HEK293 (cell line): ENCODE results near the gene CRYBG2.

Experiments used
- CTCF ChIP-seq: fragments of 450-650 bp; formaldehyde crosslinking; IDR thresholded peaks from 2 replicates; pipeline ENCODE4 v1.5.1; 2016; ENCODE audit warnings: missing biosample characterization, missing genetic modification characterization
- ELK4 ChIP-seq: IDR thresholded peaks from 2 replicates; pipeline ENCODE4 v1.6.1; 2011; ENCODE audit warnings: mild to moderate bottlenecking, low read depth, low read length, borderline replicate concordance
- YY1 ChIP-seq: fragments of 450-650 bp; formaldehyde crosslinking; IDR thresholded peaks from 2 replicates; pipeline ENCODE4 v1.5.1; 2018; ENCODE audit warnings: missing biosample characterization, missing genetic modification characterization
- ZNF174 ChIP-seq: fragments of 450-650 bp; formaldehyde crosslinking; IDR thresholded peaks from 2 replicates; pipeline ENCODE4 v1.5.0; 2017; ENCODE audit warnings: missing biosample characterization, mild to moderate bottlenecking, missing genetic modification characterization
- ZNF350 ChIP-seq: fragments of 450-650 bp; formaldehyde crosslinking; IDR thresholded peaks from 2 replicates; pipeline ENCODE4 v1.5.0; 2017; ENCODE audit warnings: missing biosample characterization, mild to moderate bottlenecking, missing genetic modification characterization

GRCh38 chr1:26337625-26338024 lies 16.3 kb downstream of the CRYBG2 start:
- no peak for TF ChIP-seq ELK4
- TF ChIP-seq ZNF174 (tag by site-specific recombination): no peak
- TF ChIP-seq ZNF350 (tag by site-specific recombination): no peak
- TF ChIP-seq CTCF: no peak
- no peak for TF ChIP-seq YY1 (tag by site-specific recombination)
